OCI-LY3 (cell line): ENCODE data around the gene DNAJB8.

Experiments used
- H2AFZ ChIP-seq: fragments of 200-600, 300-600 bp; shearing (Covaris generic); 2 replicates; pipeline ENCODE4 v1.6.0; 2014; ENCODE audit warnings: antibody characterized with exemption, low read depth, low read length
- H3K27ac ChIP-seq: fragments of 200-600, 300-600 bp; sonication (generic); 2 replicates; pipeline ENCODE4 v1.5.1; 2014; ENCODE audit warnings: mild to moderate bottlenecking, low read length, moderate library complexity, mixed read lengths
- H3K27me3 ChIP-seq: fragments of 200-600, 300-600 bp; sonication (generic); 2 replicates; pipeline ENCODE4 v1.6.1; 2014; ENCODE audit warnings: low read depth, low read length, mixed read lengths
- H3K36me3 ChIP-seq: fragments of 200-600, 300-600 bp; sonication (generic); replicated peaks from 2 replicates; pipeline ENCODE3; 2014; ENCODE audit warnings: low read depth, low read length, mixed read lengths
- H3K4me1 ChIP-seq: fragments of 300-600, 200-600 bp; sonication (generic); 2 replicates; pipeline ENCODE4 v1.6.1; 2014; ENCODE audit warnings: low read length, mixed read lengths
- H3K4me2 ChIP-seq: fragments of 200-600, 300-600 bp; sonication (generic); 2 replicates; pipeline ENCODE4 v1.6.1; 2014; ENCODE audit warnings: low read length, mixed read lengths
- H3K4me3 ChIP-seq: fragments of 300-600, 200-600 bp; sonication (generic); 2 replicates; pipeline ENCODE4 v1.5.1; 2014; ENCODE audit warnings: antibody characterized with exemption, mild to moderate bottlenecking, low read length, moderate library complexity
- H3K79me2 ChIP-seq: fragments of 300-600, 200-600 bp; shearing (Covaris generic); 2 replicates; pipeline ENCODE4 v1.6.1; 2014; ENCODE audit warnings: mild to moderate bottlenecking, low read length, mixed read lengths
- H3K9ac ChIP-seq: fragments of 300-600, 200-600 bp; shearing (Covaris generic); 2 replicates; pipeline ENCODE4 v1.6.0; 2014; ENCODE audit warnings: mild to moderate bottlenecking, low read length, moderate library complexity
- H3K9me3 ChIP-seq: fragments of 200-600, 300-600 bp; shearing (Covaris generic); 2 replicates; pipeline ENCODE4 v1.6.1; 2014; ENCODE audit warnings: low read length, mixed read lengths; ENCODE audit not compliant: insufficient read depth
- H4K20me1 ChIP-seq: fragments of 200-600, 300-600 bp; sonication (generic); 2 replicates; pipeline ENCODE4 v1.6.1; 2016; ENCODE audit warnings: low read length, mixed read lengths; ENCODE audit not compliant: insufficient read depth
- CTCF ChIP-seq: fragments of 200-600, 300-600 bp; sonication (generic); IDR thresholded peaks from 2 replicates; pipeline ENCODE4 v1.5.1; 2014; ENCODE audit warnings: antibody characterized with exemption, low read length, low read depth
- EZH2phosphoT487 ChIP-seq: fragments of 200-600 bp; shearing (Covaris generic); IDR thresholded peaks from 2 replicates; pipeline ENCODE4 v1.6.1; 2018; ENCODE audit warnings: antibody characterized with exemption, mixed run types, low read depth

Gene DNAJB8

GRCh38 chr3:128459461-128459820, 7.2 kb downstream of the DNAJB8 start:
- H3K27ac ChIP-seq: no peak overlapping the region
- no peak overlapping the region for H3K4me2 ChIP-seq
- no peaks in the 10 kb centered on the region for H3K36me3 ChIP-seq
- H3K27me3 ChIP-seq: peaks cover 21% of the 10 kb centered on the region
- no peak overlapping the region for H3K4me3 ChIP-seq
- H4K20me1 ChIP-seq: no peaks in the 10 kb centered on the region
- no peaks in the 10 kb centered on the region for H3K79me2 ChIP-seq
- H3K9ac ChIP-seq: no peak overlapping the region
- H3K4me1 ChIP-seq: no peaks in the 10 kb centered on the region
- TF ChIP-seq CTCF (no peak), EZH2phosphoT487 (no peak)
- H3K9me3 ChIP-seq: no peaks in the 10 kb centered on the region
- no peak overlapping the region for H2AFZ ChIP-seq

- Histone ChIP-seq H2AFZ (no peak overlapping the region), H3K27me3 (peaks cover 22% of the 10 kb centered on the region), H3K36me3 (no peaks in the 10 kb centered on the region), H3K9me3 (no peaks in the 10 kb centered on the region), H3K4me2 (no peak overlapping the region), H3K9ac (no peak overlapping the region), H3K27ac (no peak overlapping the region), H3K79me2 (no peaks in the 10 kb centered on the region), H3K4me3 (no peak overlapping the region), H3K4me1 (no peaks in the 10 kb centered on the region), H4K20me1 (no peaks in the 10 kb centered on the region)
- TF ChIP-seq CTCF: no peak
- TF ChIP-seq EZH2phosphoT487: no peak
These were observed 7.8 kb downstream of the DNAJB8 start for GRCh38 chr3:128458746-128459460.

- no peaks in the 10 kb centered on the region for H3K79me2 ChIP-seq
- H3K27ac ChIP-seq: no peak overlapping the region
- no peak overlapping the region for H2AFZ ChIP-seq
- H3K27me3 ChIP-seq: peaks cover 22% of the 10 kb centered on the region
- no peaks in the 10 kb centered on the region for H3K9me3 ChIP-seq
- no peaks in the 10 kb centered on the region for H3K36me3 ChIP-seq
- TF ChIP-seq CTCF (no peak), EZH2phosphoT487 (no peak)
- H4K20me1 ChIP-seq: no peaks in the 10 kb centered on the region
- H3K4me2 ChIP-seq: no peak overlapping the region
- H3K4me3 ChIP-seq: no peak overlapping the region
- H3K4me1 ChIP-seq: no peaks in the 10 kb centered on the region
- no peak overlapping the region for H3K9ac ChIP-seq
These were observed 8.8 kb downstream of the DNAJB8 start for GRCh38 chr3:128457937-128458336.

GRCh38 chr3:128456776-128457715, 9.6 kb downstream of the DNAJB8 start:
- Histone ChIP-seq H3K4me1 (no peaks in the 10 kb centered on the region), H3K4me2 (no peak overlapping the region), H3K27me3 (peaks cover 22% of the 10 kb centered on the region), H3K36me3 (no peaks in the 10 kb centered on the region), H3K79me2 (no peaks in the 10 kb centered on the region), H3K9ac (no peak overlapping the region), H4K20me1 (no peaks in the 10 kb centered on the region), H3K27ac (no peak overlapping the region), H3K4me3 (no peak overlapping the region), H2AFZ (no peak overlapping the region), H3K9me3 (no peaks in the 10 kb centered on the region)
- TF ChIP-seq EZH2phosphoT487 (no peak), CTCF (no peak)
